Activated T-helper 1 cell treated with anti-CD3 and anti-CD28 coated beads, Interleukin-12 subunit alpha, Interleukin-12 subunit beta, Interleukin-2, Interleukin-4 antibody, amounts not matched to agents 30 ng/mL and 10 ng/mL and 1 ng/mL, durations not matched to agents 14 hours and 24 hours and 36 hours (primary cell): ENCODE data around the gene TBC1D10A. TPM values are rescaled to one million over a fixed set of nuclear protein-coding genes. Genes with fewer than 3 reads are reported as not detected.
A peak's percentile ranks its signal among the peaks of the same experiment; 100 is the strongest.

Experiments
- DNase-seq: peaks from one replicate; pipeline ENCODE4 v3.0.0; 2021; ENCODE audit warnings: low spot score
- H3K27ac Mint-ChIP-seq: one replicate; pipeline ENCODE4 v1.8.0; 2021; ENCODE audit warnings: mild to moderate bottlenecking, mixed read lengths
- H3K27me3 Mint-ChIP-seq: one replicate; pipeline ENCODE4 v1.8.0; 2022; ENCODE audit warnings: mild to moderate bottlenecking, moderate library complexity, mixed read lengths; ENCODE audit not compliant: insufficient read depth
- H3K36me3 Mint-ChIP-seq: one replicate; pipeline ENCODE4 v1.8.0; 2021; ENCODE audit warnings: low read depth, mixed read lengths
- H3K4me1 Mint-ChIP-seq: one replicate; pipeline ENCODE4 v1.8.0; 2021; ENCODE audit warnings: low read depth, mixed read lengths
- H3K4me3 Mint-ChIP-seq: one replicate; pipeline ENCODE4 v1.8.0; 2021; ENCODE audit warnings: mild to moderate bottlenecking, moderate library complexity, mixed read lengths
- H3K9me3 Mint-ChIP-seq: one replicate; pipeline ENCODE4 v1.8.0; 2021; ENCODE audit warnings: mixed read lengths
- intact Hi-C: fragments of 100-400 bp; cut with micrococcal nuclease; formaldehyde crosslinking; loops from one replicate; pipeline ENCODE4 v1.15.1; 2024
- total RNA-seq: library from RNA; stranded (reverse); gene quantifications from 2 replicates; pipeline ENCODE4 v1.2.3, GENCODE V29; 2022

Gene TBC1D10A, protein sequence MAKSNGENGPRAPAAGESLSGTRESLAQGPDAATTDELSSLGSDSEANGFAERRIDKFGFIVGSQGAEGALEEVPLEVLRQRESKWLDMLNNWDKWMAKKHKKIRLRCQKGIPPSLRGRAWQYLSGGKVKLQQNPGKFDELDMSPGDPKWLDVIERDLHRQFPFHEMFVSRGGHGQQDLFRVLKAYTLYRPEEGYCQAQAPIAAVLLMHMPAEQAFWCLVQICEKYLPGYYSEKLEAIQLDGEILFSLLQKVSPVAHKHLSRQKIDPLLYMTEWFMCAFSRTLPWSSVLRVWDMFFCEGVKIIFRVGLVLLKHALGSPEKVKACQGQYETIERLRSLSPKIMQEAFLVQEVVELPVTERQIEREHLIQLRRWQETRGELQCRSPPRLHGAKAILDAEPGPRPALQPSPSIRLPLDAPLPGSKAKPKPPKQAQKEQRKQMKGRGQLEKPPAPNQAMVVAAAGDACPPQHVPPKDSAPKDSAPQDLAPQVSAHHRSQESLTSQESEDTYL
- 17.3 and 24.9 TPM in 2 replicates for total RNA-seq

DNA sequence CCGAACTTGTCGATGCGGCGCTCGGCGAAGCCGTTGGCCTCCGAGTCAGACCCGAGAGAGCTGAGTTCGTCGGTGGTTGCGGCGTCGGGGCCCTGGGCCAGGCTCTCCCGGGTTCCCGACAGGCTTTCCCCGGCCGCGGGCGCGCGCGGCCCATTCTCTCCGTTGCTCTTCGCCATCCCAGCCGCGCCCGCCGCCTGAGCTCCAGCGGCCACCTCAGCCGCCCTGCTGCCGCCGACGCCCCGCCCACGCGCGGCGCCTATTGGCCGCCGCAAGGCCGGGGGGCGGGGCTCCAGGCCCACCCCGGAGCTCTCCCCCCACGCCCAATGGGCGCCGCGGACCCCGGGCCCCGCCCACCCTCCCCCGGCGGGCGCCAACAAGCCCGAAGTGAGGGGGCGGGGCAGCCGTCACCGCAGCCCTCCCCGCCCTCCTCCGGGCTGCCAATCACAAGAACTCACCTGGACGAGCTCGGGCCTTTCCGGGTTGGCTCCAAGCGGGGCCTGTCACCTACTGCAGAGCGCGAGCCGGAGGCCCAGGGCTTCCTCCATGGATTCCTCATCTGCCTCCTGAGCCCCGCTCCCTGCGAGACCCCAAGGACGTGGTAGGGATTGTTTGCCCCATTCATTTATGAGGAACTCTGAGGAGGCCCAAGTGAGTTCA lies at the start of gene TBC1D10A:
Gene TBC1D10A, minus strand, starts transcription at position 236 of the 657 bp plus-strand sequence. Its CDS starts 60 bp downstream, at position 176.
- H3K9me3 Mint-ChIP-seq, result no peaks in the 10 kb centered on the region
- intact Hi-C loops, result loop anchor here (1.0 to 2.0 kb wide), 6 partner anchors 22 to 98 kb away; partner anchors contain the start of genes CASTOR1, MTFP1, RNF215 and SF3A1

GRCh38 chr22:30375312-30375849 lies 48.6 kb upstream of the TBC1D10A start:
- H3K36me3 Mint-ChIP-seq, result no peaks in the 10 kb centered on the region
- no peaks in the 10 kb centered on the region for H3K4me1 Mint-ChIP-seq
- no peaks in the 10 kb centered on the region for H3K9me3 Mint-ChIP-seq
- intact Hi-C loops, result no loop called here
- no peak overlapping the region for H3K27ac Mint-ChIP-seq
- H3K4me3 Mint-ChIP-seq, result no peak overlapping the region
- DNase-seq, result no peak
- no peaks in the 10 kb centered on the region for H3K27me3 Mint-ChIP-seq

More for the DNA sequence above, at the start of gene TBC1D10A:
- peak; percentile 90 for DNase-seq
- Mint-ChIP-seq H3K4me3 (peak within 1 kb of the TSS; percentile 89), H3K36me3 (peaks cover 20% of the 10 kb centered on the region), H3K4me1 (peaks cover 48% of the 10 kb centered on the region), H3K27ac (peak within 1 kb of the TSS; percentile 60), H3K27me3 (no peaks in the 10 kb centered on the region)

DNA sequence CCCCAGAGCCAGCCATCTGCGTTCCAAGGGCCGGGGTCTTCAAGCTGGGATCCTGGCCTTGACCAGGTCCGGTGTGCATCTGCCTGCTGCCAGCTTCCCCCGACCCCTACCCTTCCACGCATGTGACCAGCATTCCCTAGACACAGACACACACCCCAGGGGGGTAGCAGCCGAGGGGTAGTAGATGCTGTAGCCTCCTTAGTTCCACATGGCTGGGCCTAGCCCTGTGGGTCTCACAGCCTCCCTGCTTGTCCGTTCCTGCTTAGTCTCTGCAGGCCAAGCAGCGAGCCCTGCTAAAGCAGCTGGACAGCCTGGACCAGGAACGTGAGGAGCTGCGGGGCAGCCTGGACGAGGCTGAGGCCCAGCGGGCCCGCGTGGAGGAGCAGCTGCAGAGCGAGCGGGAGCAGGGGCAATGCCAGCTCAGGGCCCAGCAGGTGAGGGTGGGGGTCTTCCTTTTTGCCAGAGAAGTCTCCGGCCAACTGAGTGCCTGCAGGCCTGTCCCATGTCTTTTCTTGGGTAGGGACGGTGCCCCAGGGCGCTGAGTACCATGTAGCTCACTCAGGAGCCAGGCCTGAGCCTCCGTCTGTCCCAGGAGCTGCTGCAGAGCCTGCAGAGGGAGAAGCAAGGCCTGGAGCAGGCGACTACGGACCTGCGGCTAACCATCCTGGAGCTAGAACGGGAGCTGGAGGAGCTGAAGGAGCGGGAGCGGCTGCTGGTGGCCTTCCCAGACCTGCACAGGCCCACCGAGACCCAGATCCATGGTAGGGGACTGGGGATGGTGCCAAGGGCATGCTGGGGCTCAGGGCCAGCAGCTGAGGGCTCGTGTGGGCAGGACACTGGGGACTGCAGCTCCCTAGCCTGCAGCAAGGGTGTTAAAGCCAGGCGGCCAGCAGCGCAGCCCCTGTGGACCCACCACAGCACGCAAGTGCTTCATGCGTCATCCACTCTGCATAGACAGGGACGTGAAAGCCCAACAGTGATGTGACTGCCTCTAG lies 46.9 kb upstream of the TBC1D10A start:
- no peaks in the 10 kb centered on the region for H3K36me3 Mint-ChIP-seq
- no peaks in the 10 kb centered on the region for H3K27me3 Mint-ChIP-seq
- no peak overlapping the region for H3K4me3 Mint-ChIP-seq
- no peaks in the 10 kb centered on the region for H3K4me1 Mint-ChIP-seq
- no peak for DNase-seq
- no peaks in the 10 kb centered on the region for H3K9me3 Mint-ChIP-seq
- intact Hi-C loops, result no loop called here
- H3K27ac Mint-ChIP-seq, result no peak overlapping the region

- Mint-ChIP-seq H3K27ac (no peak overlapping the region), H3K4me3 (no peak overlapping the region), H3K27me3 (no peaks in the 10 kb centered on the region), H3K4me1 (no peaks in the 10 kb centered on the region), H3K36me3 (no peaks in the 10 kb centered on the region), H3K9me3 (no peaks in the 10 kb centered on the region)
- no peak for DNase-seq
- intact Hi-C loops, result no loop called here
Measured at GRCh38 chr22:30372915-30373314, 46.2 kb upstream of the TBC1D10A start.

DNA sequence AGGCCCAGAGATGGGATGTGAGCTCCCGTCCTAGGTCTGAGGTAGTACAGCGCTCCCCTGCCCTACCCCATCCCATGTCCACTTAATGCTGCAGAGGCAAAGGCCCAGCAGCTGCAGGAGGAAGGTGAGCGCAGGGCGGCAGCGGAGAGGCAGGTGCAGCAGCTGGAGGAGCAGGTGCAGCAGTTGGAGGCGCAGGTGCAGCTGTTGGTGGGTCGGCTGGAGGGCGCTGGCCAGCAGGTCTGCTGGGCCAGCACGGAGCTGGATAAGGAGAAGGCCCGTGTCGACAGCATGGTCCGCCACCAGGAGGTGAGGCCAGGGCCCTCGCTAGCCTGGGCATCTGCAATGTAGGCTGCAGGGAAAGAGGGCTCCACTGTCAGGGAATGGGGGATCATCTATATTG lies 45.2 kb upstream of the TBC1D10A start:
- Mint-ChIP-seq H3K27ac (no peak overlapping the region), H3K4me1 (no peaks in the 10 kb centered on the region), H3K27me3 (no peaks in the 10 kb centered on the region), H3K4me3 (no peak overlapping the region), H3K36me3 (no peaks in the 10 kb centered on the region), H3K9me3 (no peaks in the 10 kb centered on the region)
- DNase-seq, result no peak
- intact Hi-C loops, result no loop called here

- DNase-seq, result no peak
- H3K36me3 Mint-ChIP-seq, result no peaks in the 10 kb centered on the region
- intact Hi-C loops, result no loop called here
- H3K27ac Mint-ChIP-seq, result no peak overlapping the region
- H3K27me3 Mint-ChIP-seq, result no peaks in the 10 kb centered on the region
- no peaks in the 10 kb centered on the region for H3K4me1 Mint-ChIP-seq
- H3K9me3 Mint-ChIP-seq, result no peaks in the 10 kb centered on the region
- H3K4me3 Mint-ChIP-seq, result no peak overlapping the region
Measured at GRCh38 chr22:30371321-30371720, 44.6 kb upstream of the TBC1D10A start.

GRCh38 chr22:30370641-30371230 lies 44.0 kb upstream of the TBC1D10A start:
- no peak for DNase-seq
- no peaks in the 10 kb centered on the region for H3K36me3 Mint-ChIP-seq
- no peak overlapping the region for H3K4me3 Mint-ChIP-seq
- H3K27me3 Mint-ChIP-seq, result no peaks in the 10 kb centered on the region
- H3K27ac Mint-ChIP-seq, result no peak overlapping the region
- no peaks in the 10 kb centered on the region for H3K9me3 Mint-ChIP-seq
- H3K4me1 Mint-ChIP-seq, result no peaks in the 10 kb centered on the region
- intact Hi-C loops, result no loop called here

- DNase-seq, result no peak
Measured at GRCh38 chr22:30368420-30368819, 41.7 kb upstream of the TBC1D10A start.

GRCh38 chr22:30365891-30366290 lies 39.1 kb upstream of the TBC1D10A start:
- DNase-seq, result no peak
- intact Hi-C loops, result no loop called here
- no peak overlapping the region for H3K27ac Mint-ChIP-seq
- no peak overlapping the region for H3K4me3 Mint-ChIP-seq
- H3K9me3 Mint-ChIP-seq, result no peaks in the 10 kb centered on the region
- H3K4me1 Mint-ChIP-seq, result no peaks in the 10 kb centered on the region
- H3K27me3 Mint-ChIP-seq, result no peaks in the 10 kb centered on the region
- no peaks in the 10 kb centered on the region for H3K36me3 Mint-ChIP-seq

More at GRCh38 chr22:30368420-30368819, 41.7 kb upstream of the TBC1D10A start:
- H3K4me3 Mint-ChIP-seq, result no peak overlapping the region
- no peaks in the 10 kb centered on the region for H3K27me3 Mint-ChIP-seq
- H3K36me3 Mint-ChIP-seq, result no peaks in the 10 kb centered on the region
- no peaks in the 10 kb centered on the region for H3K4me1 Mint-ChIP-seq
- no peaks in the 10 kb centered on the region for H3K9me3 Mint-ChIP-seq
- intact Hi-C loops, result no loop called here
- H3K27ac Mint-ChIP-seq, result no peak overlapping the region

DNA sequence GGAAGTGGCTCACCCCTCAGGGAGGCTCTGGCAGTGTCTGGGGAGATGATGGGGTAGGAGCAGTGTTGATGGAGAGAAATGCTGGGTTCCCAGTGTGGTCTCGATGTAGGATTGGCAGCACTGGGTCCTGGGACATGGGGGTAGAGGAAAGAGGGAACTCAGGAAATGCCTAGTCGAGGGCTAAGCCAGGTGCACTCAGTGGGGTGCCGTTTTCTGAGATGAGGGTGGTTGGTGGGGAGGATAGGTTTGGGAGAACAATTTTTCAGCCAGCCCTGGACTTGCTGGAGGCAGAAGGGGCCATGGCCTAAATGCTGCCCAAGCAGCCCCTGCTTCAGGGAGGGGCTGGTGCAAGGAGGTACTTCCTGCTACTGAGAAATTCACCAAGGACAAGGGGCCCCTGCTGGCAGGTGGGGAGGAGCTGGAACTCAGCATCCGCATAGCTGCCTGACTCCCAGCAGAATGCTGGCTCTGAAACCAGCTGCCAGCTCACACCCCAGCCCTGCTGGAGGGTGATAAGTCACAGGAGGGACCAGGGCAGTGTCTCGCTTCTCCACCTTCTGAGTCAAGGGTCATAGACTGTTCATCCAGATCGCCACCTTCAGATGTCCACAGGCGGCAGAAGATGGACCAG lies 36.0 kb upstream of the TBC1D10A start:
- no peaks in the 10 kb centered on the region for H3K36me3 Mint-ChIP-seq
- H3K9me3 Mint-ChIP-seq, result no peaks in the 10 kb centered on the region
- intact Hi-C loops, result no loop called here
- peaks cover 3% of the 10 kb centered on the region for H3K27me3 Mint-ChIP-seq
- DNase-seq, result no peak
- H3K4me1 Mint-ChIP-seq, result peaks cover 4% of the 10 kb centered on the region
- H3K27ac Mint-ChIP-seq, result no peak overlapping the region
- H3K4me3 Mint-ChIP-seq, result no peak overlapping the region

DNA sequence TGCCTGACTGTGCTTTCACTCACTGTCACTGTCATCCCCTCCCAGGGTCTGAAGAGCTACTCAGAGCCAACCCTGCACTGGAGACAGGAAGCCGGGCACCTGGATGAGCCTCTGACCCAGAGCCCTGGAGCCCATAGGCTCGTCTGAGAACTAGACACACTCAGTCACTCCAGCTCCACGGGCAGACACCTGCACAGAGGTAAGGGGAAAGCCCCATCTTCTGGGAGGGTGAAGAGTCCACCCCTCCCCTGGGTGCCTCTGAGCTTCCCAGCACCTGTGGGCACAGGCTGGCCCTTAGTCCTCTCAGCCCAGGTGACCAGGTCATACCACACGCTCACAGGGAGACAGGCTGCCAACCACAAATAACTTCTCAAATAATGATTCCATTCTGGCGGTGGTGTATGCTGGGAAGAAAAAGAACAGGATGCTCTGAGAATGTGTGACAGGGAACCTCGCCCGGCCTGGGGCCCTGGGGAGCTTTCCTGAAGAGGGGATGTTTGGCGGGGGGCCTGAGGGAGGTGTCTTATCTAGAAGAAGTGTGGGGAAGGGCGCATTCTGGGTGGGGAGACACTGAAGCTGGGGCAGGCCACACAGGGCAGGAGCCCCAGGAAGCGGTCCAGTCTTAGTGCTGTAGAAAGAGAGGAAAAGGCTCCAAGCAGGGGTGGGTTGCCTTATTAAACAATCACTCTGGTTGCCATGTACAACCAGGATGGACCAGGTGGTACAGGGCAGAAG lies 35.3 kb upstream of the TBC1D10A start:
- no peak for DNase-seq
- H3K9me3 Mint-ChIP-seq, result no peaks in the 10 kb centered on the region
- H3K36me3 Mint-ChIP-seq, result no peaks in the 10 kb centered on the region
- intact Hi-C loops, result no loop called here
- no peak overlapping the region for H3K4me3 Mint-ChIP-seq
- peaks cover 8% of the 10 kb centered on the region for H3K4me1 Mint-ChIP-seq
- H3K27me3 Mint-ChIP-seq, result peaks cover 6% of the 10 kb centered on the region
- peak overlapping the region; percentile 15 for H3K27ac Mint-ChIP-seq
